ENCODE data around the gene SUPT5H.

Gene SUPT5H

GRCh38 chr19:39405958-39406655, 39.3 kb upstream of the SUPT5H start:
- intact Hi-C loops (cut with micrococcal nuclease), result loop anchor here (1.0 kb wide), 1 partner anchor 8 kb away; no protein-coding TSS in a partner anchor
- H3K27me3 Mint-ChIP-seq, result no peaks in the 10 kb centered on the region
- H3K36me3 Mint-ChIP-seq (ENCODE audit: low read depth), result peaks cover 59% of the 10 kb centered on the region
- no peaks in the 10 kb centered on the region for H3K9me3 Mint-ChIP-seq
- H3K27ac Mint-ChIP-seq, result peak overlapping the region; percentile 98
- peaks cover 63% of the 10 kb centered on the region for H3K4me1 Mint-ChIP-seq (ENCODE audit: low read depth)
- peak overlapping the region; percentile 99 for H3K4me3 Mint-ChIP-seq

DNA sequence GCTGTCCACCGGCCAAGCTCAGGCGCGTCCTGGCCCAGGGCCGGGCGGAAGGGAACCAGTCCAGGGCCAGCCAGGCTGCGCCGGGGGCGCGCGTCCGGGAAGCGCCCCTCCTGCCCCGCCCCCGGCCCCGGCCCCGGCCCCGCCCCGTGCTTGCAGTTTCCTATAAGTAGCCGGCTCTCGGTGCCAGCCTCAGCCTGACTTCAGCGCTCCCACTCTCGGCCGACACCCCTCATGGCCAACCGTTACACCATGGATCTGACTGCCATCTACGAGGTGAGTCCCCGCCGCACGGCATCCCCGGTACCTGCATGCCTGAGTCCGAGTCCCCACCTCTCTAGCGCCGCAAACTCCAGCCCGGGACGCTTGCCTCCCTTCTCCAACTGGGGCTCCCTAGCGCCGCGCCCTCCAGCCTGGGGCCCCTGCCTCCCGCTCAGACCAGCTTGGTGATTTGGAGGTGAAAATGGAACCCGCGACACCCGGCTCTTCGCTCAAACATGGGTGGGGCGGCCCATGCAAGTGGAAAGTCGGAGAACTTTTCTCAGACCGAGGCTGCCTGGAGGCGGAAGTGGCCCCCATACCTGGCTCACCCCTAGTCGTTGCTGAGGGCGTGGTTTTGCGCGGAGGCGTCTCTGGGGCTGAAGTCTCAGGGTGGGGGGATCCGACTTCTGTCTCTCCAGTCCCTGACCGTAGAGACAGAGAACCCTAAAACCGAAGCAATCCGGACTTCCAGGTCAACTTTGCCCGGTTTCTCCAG, 38.5 kb upstream of the SUPT5H start, which contains the start of gene ZFP36:
Gene ZFP36, plus strand, starts transcription at position 192 of the 754 bp plus-strand sequence. Its CDS starts 58 bp downstream, at position 250.
- Mint-ChIP-seq H3K4me1 (ENCODE audit: low read depth) (peaks cover 61% of the 10 kb centered on the region), H3K36me3 (ENCODE audit: low read depth) (peaks cover 62% of the 10 kb centered on the region), H3K27me3 (no peaks in the 10 kb centered on the region), H3K4me3 (peak within 1 kb of the TSS; percentile 99), H3K9me3 (no peaks in the 10 kb centered on the region), H3K27ac (peak within 1 kb of the TSS; percentile 98)
- intact Hi-C loops (cut with micrococcal nuclease), result loop anchor here (1.0 kb wide), 1 partner anchor 9 kb away; no protein-coding TSS in a partner anchor

DNA sequence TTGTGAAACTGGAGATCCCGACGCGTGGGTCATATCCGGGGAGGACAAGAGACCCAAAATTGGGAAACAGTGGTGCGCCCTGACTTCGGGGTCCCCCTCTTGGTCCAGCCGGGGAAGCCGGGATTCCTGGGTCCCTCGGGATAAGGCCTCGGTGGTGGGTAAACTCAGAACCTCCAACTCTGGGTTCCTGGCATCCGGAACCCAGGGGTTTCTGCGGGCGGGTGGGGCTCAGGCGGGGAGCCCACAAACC, 38.0 kb upstream of the SUPT5H start:
- peaks cover 56% of the 10 kb centered on the region for H3K4me1 Mint-ChIP-seq (ENCODE audit: low read depth)
- intact Hi-C loops (cut with micrococcal nuclease), result no loop called here
- H3K4me3 Mint-ChIP-seq, result peak overlapping the region; percentile 99
- no peaks in the 10 kb centered on the region for H3K27me3 Mint-ChIP-seq
- peaks cover 62% of the 10 kb centered on the region for H3K36me3 Mint-ChIP-seq (ENCODE audit: low read depth)
- H3K9me3 Mint-ChIP-seq, result no peaks in the 10 kb centered on the region
- H3K27ac Mint-ChIP-seq, result peak overlapping the region; percentile 98

DNA sequence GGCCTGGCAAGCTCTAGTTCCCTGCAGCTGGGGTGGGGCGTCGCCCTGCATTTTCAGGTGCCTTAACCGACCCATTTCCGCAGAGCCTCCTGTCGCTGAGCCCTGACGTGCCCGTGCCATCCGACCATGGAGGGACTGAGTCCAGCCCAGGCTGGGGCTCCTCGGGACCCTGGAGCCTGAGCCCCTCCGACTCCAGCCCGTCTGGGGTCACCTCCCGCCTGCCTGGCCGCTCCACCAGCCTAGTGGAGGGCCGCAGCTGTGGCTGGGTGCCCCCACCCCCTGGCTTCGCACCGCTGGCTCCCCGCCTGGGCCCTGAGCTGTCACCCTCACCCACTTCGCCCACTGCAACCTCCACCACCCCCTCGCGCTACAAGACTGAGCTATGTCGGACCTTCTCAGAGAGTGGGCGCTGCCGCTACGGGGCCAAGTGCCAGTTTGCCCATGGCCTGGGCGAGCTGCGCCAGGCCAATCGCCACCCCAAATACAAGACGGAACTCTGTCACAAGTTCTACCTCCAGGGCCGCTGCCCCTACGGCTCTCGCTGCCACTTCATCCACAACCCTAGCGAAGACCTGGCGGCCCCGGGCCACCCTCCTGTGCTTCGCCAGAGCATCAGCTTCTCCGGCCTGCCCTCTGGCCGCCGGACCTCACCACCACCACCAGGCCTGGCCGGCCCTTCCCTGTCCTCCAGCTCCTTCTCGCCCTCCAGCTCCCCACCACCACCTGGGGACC, 37.6 kb upstream of the SUPT5H start:
- Mint-ChIP-seq H3K27me3 (no peaks in the 10 kb centered on the region), H3K27ac (peak overlapping the region; percentile 98), H3K4me3 (peak overlapping the region; percentile 99), H3K4me1 (ENCODE audit: low read depth) (peaks cover 51% of the 10 kb centered on the region), H3K9me3 (no peaks in the 10 kb centered on the region), H3K36me3 (ENCODE audit: low read depth) (peaks cover 59% of the 10 kb centered on the region)
- intact Hi-C loops (cut with micrococcal nuclease), result no loop called here

DNA sequence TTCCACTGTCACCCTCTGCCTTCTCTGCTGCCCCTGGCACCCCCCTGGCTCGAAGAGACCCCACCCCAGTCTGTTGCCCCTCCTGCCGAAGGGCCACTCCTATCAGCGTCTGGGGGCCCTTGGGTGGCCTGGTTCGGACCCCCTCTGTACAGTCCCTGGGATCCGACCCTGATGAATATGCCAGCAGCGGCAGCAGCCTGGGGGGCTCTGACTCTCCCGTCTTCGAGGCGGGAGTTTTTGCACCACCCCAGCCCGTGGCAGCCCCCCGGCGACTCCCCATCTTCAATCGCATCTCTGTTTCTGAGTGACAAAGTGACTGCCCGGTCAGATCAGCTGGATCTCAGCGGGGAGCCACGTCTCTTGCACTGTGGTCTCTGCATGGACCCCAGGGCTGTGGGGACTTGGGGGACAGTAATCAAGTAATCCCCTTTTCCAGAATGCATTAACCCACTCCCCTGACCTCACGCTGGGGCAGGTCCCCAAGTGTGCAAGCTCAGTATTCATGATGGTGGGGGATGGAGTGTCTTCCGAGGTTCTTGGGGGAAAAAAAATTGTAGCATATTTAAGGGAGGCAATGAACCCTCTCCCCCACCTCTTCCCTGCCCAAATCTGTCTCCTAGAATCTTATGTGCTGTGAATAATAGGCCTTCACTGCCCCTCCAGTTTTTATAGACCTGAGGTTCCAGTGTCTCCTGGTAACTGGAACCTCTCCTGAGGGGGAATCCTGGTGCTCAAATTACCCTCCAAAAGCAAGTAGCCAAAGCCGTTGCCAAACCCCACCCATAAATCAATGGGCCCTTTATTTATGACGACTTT, 36.8 kb upstream of the SUPT5H start:
- Mint-ChIP-seq H3K4me3 (peak overlapping the region; percentile 99), H3K4me1 (ENCODE audit: low read depth) (peaks cover 46% of the 10 kb centered on the region), H3K27ac (peak overlapping the region; percentile 98), H3K36me3 (ENCODE audit: low read depth) (peaks cover 56% of the 10 kb centered on the region), H3K9me3 (no peaks in the 10 kb centered on the region), H3K27me3 (no peaks in the 10 kb centered on the region)
- intact Hi-C loops (cut with micrococcal nuclease), result no loop called here

DNA sequence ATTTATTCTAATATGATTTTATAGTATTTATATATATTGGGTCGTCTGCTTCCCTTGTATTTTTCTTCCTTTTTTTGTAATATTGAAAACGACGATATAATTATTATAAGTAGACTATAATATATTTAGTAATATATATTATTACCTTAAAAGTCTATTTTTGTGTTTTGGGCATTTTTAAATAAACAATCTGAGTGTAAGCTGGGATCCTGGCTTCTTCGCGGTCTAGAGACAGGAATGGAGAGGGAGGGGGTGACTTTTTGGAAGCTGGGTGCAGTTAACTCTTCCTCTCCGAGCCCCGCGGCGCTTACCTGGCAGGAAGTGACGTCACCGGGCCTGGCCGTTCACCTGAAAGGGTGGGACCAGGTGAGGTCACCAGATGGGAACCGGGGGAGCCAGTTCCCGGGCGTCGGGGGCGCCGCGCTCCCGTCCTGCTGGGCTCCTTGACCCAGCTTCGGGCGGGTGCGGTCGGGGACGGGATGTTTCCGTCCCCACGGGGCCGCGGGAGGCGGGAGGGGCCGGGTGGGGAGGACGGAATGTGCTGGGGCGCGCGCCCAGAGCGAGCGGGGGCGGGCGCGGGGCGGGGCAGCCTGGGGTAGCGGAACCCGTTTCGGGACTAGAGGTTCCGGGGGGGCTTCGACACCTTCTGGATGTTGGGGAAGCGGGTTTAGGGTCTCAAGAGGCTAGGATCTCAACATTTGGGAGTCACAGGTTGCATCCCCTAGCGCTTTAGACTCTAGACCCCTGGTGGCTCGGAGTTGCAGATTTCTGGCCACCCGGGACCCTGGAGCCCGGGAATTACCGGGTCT, 36.0 kb upstream of the SUPT5H start:
- intact Hi-C loops (cut with micrococcal nuclease), result loop anchor here (5.0 kb wide), 1 partner anchor 67 kb away; the partner anchor contains the start of gene SAMD4B
- H3K9me3 Mint-ChIP-seq, result no peaks in the 10 kb centered on the region
- H3K27me3 Mint-ChIP-seq, result peaks cover 2% of the 10 kb centered on the region
- peaks cover 48% of the 10 kb centered on the region for H3K4me1 Mint-ChIP-seq (ENCODE audit: low read depth)
- peak overlapping the region; percentile 99 for H3K4me3 Mint-ChIP-seq
- H3K27ac Mint-ChIP-seq, result peak overlapping the region; percentile 98
- H3K36me3 Mint-ChIP-seq (ENCODE audit: low read depth), result peaks cover 56% of the 10 kb centered on the region

DNA sequence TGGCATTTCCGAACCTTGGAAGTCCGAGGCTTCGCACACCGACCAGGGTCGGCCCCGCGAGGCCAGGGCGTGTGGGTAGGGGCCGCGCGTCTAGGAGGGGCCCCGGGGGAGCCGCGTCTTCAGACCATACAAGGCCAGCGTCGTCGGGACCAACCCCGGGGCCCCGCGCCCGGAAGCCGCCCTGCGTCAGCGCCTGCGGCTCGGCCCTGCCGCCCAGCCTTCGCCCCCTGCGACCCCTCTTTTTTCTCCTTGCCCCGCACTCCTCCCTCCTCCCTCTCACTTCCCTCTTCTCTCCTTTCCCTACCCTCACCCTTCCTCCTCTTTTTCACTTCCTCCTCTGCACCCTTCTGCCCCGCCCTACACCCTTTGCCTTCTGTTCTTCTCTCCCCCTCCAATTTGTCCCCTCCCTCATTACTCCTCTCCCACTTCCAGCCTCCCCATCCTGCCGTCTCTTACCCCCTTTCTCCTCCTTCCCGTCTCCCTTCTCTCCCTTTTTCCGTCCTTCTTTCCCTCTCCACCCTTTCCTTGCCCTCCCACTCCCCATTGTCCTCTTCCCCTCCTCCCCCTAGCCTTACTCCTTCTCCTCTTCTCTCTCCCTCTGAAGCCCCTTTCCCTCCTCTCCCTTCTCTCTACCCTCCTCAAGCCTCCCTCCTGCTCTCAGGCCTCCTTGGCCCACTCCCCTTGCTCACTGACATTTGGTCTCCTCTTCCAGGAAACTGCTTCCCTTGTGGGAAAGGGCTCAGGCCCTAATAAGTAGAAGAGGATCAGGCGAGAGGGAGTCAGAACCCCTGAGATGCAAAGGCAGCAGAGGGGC, 35.2 kb upstream of the SUPT5H start:
- H3K4me3 Mint-ChIP-seq, result peak overlapping the region; percentile 81
- peak overlapping the region; percentile 98 for H3K27ac Mint-ChIP-seq
- peaks cover 49% of the 10 kb centered on the region for H3K4me1 Mint-ChIP-seq (ENCODE audit: low read depth)
- H3K27me3 Mint-ChIP-seq, result peaks cover 2% of the 10 kb centered on the region
- H3K9me3 Mint-ChIP-seq, result no peaks in the 10 kb centered on the region
- intact Hi-C loops (cut with micrococcal nuclease), result loop anchor here (5.0 kb wide), 1 partner anchor 68 kb away; the partner anchor contains the start of gene SAMD4B
- peaks cover 56% of the 10 kb centered on the region for H3K36me3 Mint-ChIP-seq (ENCODE audit: low read depth)

DNA sequence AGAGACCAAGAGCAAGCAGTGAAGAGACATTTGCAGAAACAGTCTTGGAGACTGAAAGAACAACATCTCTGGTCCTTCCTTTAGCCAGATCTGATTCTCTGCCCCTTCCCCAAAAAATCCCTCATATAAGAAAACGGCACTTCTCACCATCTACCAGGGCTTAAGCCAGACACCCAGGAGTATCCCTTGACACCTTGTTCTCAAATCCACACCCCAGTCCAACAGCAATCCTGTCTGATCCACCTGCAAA, 34.6 kb upstream of the SUPT5H start:
- H3K36me3 Mint-ChIP-seq (ENCODE audit: low read depth), result peaks cover 56% of the 10 kb centered on the region
- peak overlapping the region; percentile 98 for H3K27ac Mint-ChIP-seq
- H3K4me1 Mint-ChIP-seq (ENCODE audit: low read depth), result peaks cover 44% of the 10 kb centered on the region
- peak overlapping the region; percentile 81 for H3K4me3 Mint-ChIP-seq
- intact Hi-C loops (cut with micrococcal nuclease), result loop anchor here (5.0 kb wide), 1 partner anchor 68 kb away; the partner anchor contains the start of gene SAMD4B
- H3K9me3 Mint-ChIP-seq, result no peaks in the 10 kb centered on the region
- peaks cover 2% of the 10 kb centered on the region for H3K27me3 Mint-ChIP-seq

DNA sequence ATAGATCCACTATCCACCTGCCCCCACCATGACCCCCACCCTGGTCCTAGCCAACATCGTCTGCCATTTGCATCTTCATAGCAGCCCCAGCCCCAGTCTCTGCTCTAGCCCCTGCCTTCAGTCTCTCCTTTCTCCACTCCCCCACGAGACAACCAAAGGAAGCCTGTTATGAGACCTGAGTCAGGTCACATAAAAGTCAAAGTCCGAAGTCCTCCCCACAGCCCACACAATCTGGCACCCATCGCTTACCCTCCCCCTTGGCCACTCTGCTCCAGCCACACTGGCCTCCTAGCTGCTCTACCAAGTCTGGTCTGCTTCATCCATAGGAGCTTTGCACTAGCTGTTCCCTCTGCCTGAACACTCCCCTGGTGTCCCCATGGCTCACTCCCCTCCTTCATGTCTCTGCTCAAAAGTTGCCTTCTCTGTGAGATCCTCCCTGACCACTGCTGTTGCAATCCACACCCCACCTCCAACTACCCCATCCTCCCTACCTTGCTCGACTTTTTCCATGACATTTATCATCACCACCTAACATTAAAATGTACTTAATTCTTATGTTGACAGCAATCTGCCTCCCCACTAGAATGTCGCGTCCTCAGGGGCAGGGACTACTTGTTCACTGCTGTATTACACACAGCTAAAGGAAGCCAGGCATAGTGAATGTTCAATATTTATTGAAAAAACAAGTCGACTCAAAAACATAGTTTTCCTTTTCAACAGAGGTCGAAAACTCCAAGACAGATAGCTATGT, 34.1 kb upstream of the SUPT5H start:
- no peaks in the 10 kb centered on the region for H3K9me3 Mint-ChIP-seq
- H3K4me1 Mint-ChIP-seq (ENCODE audit: low read depth), result peaks cover 39% of the 10 kb centered on the region
- H3K27ac Mint-ChIP-seq, result peak overlapping the region; percentile 98
- H3K27me3 Mint-ChIP-seq, result peaks cover 2% of the 10 kb centered on the region
- H3K36me3 Mint-ChIP-seq (ENCODE audit: low read depth), result peaks cover 54% of the 10 kb centered on the region
- intact Hi-C loops (cut with micrococcal nuclease), result loop anchor here (5.0 kb wide), 1 partner anchor 69 kb away; the partner anchor contains the start of gene SAMD4B
- H3K4me3 Mint-ChIP-seq, result peak overlapping the region; percentile 81

- Mint-ChIP-seq H3K4me3 (peak overlapping the region; percentile 81), H3K9me3 (no peaks in the 10 kb centered on the region), H3K27ac (peak overlapping the region; percentile 98), H3K36me3 (ENCODE audit: low read depth) (peaks cover 54% of the 10 kb centered on the region), H3K4me1 (ENCODE audit: low read depth) (peaks cover 40% of the 10 kb centered on the region), H3K27me3 (peaks cover 2% of the 10 kb centered on the region)
- intact Hi-C loops (cut with micrococcal nuclease), result loop anchor here (1.0 to 5.0 kb wide), 3 partner anchors 13 to 69 kb away; partner anchors contain the start of gene SAMD4B
These were observed 33.6 kb upstream of the SUPT5H start for GRCh38 chr19:39411832-39412099.

DNA sequence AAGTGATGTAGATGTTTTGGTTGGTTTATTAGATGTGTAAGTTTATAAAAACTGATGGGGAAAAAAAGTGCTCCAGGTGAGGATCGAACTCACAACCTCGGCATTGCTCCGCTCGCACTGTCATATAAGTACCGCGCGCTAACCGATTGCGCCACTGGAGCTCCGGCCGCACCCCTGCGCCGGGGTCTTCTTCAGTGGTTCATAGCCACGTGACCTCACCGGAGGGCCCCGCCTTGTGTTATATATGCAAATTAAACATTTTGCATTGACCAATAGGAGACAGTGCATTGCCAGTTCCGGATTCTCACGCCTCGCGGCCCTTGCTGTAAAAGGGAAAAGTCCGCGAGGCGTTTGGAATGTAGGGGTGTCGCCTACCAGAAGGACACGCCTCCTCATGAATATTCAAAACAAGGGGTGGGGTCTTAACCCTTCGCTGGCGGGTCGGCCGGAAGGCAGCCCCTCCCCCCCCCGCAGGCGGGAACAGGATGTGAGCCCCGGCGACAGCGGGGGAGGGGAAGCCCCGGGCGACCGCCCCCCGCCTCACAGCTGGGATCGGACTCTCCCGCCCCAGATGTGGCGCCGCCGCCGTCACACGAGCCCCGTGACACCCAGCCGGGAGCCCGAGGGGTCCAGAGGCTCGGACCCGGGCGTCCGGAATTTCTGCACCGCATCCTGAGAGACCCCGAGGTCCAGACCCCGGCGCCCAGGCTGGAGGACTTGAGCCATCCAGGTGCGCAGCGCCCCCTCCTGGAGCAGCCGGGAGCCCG, 33.1 kb upstream of the SUPT5H start, which contains the start of gene PLEKHG2:
Gene PLEKHG2, plus strand, starts transcription at position 570 of the 767 bp plus-strand sequence. CDS start 1,418 bp downstream, outside the sequence.
- Mint-ChIP-seq H3K4me1 (ENCODE audit: low read depth) (peaks cover 44% of the 10 kb centered on the region), H3K4me3 (peak within 1 kb of the TSS; percentile 81), H3K27ac (peak within 1 kb of the TSS; percentile 98), H3K36me3 (ENCODE audit: low read depth) (peaks cover 53% of the 10 kb centered on the region), H3K27me3 (peaks cover 2% of the 10 kb centered on the region), H3K9me3 (no peaks in the 10 kb centered on the region)
- intact Hi-C loops (cut with micrococcal nuclease), result loop anchor here (1.0 to 5.0 kb wide), 3 partner anchors 14 to 70 kb away; partner anchors contain the start of gene SAMD4B
